Neural cell (in vitro differentiated cells): ENCODE measurements around the gene CRLF2.

Experiments used
- EZH2 ChIP-seq: fragments of 200-600, 300-800 bp; shearing (Covaris generic), sonication (generic); IDR thresholded peaks from 2 replicates; pipeline ENCODE4 v1.6.1; 2014; ENCODE audit warnings: antibody characterized with exemption, low read length, borderline replicate concordance, mild to moderate bottlenecking; ENCODE audit not compliant: insufficient read depth, poor library complexity, severe bottlenecking
- TF ChIP-seq, protein P1 (sequence below): fragments of 450-650 bp; IDR thresholded peaks from 2 replicates; pipeline ENCODE4 v1.5.1; 2014; ENCODE audit warnings: antibody characterized with exemption, mild to moderate bottlenecking, moderate library complexity; ENCODE audit not compliant: poor library complexity, severe bottlenecking

DNA sequence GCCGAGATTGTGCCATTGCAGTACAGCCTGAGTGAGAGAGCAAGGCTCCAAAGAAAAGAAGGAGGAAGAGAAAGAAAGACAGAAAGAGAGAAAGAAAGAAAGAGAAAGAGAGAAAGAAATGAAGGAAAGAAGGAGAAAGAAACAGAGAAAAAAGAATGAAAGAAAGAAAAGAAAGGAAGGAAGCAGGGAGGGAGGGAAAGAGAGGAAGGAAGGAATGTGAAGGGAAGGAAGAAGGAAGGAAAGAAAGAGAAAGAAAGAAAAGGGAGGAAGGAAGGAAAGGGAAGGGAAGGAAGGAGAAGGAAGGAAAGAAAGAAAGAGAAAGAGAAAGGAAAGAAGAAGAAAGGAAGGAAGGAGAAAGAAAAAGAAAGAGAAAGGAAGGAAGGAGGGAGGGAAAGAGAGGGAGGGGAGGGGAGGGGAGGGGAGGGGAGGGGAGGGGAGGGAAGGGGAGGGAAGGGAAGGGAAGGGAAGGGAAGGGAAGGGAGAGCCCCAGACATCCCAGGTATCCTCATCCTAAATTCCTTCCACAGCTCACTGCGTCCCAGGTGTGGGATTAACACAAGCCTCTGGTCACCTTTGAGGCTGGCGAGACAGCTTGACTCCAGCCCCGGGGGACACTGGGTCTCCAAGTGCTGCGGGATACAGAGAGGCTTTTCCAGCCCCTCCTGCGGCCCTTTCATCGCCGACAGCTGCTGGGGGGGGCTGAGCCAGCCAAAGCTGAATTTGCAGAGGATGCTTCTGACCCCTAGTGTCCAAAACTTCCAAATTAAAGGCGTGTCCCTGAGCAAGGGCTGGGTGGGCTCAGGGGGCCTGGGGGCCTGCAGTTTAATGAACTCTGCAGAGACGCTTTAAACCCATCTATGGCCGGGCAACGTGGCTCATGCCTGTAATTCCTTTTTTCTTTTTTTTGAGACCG is 32.0 kb upstream of the CRLF2 start:
- TF ChIP-seq, protein P1, sequence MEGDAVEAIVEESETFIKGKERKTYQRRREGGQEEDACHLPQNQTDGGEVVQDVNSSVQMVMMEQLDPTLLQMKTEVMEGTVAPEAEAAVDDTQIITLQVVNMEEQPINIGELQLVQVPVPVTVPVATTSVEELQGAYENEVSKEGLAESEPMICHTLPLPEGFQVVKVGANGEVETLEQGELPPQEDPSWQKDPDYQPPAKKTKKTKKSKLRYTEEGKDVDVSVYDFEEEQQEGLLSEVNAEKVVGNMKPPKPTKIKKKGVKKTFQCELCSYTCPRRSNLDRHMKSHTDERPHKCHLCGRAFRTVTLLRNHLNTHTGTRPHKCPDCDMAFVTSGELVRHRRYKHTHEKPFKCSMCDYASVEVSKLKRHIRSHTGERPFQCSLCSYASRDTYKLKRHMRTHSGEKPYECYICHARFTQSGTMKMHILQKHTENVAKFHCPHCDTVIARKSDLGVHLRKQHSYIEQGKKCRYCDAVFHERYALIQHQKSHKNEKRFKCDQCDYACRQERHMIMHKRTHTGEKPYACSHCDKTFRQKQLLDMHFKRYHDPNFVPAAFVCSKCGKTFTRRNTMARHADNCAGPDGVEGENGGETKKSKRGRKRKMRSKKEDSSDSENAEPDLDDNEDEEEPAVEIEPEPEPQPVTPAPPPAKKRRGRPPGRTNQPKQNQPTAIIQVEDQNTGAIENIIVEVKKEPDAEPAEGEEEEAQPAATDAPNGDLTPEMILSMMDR, result no peak
- no peak for TF ChIP-seq EZH2
